RWPE1 (cell line): ENCODE results near the gene TRAT1.
"Not testable (repeated sequence)": the region's sequence is repeated elsewhere in the genome, so short reads cannot be mapped to it uniquely, and the experiment has no call there.

Source experiments
- CTCF ChIA-PET: fragments of 350-600 bp; sonication (Branson Sonifier 250); formaldehyde crosslinking; extraction: SDS; loops from one replicate; lab custom pipeline; 2021; lab: Yijun Ruan, JAX
- POLR2A ChIA-PET: fragments of 400-600 bp; formaldehyde crosslinking; extraction: SDS; loops from one replicate; lab custom pipeline; 2020; ENCODE audit warnings: antibody characterized with exemption; ENCODE audit not compliant: low non-redundant PET; lab: Yijun Ruan, JAX
- DNase-seq: peaks from one replicate; pipeline ENCODE4 v3.0.0; 2012; ENCODE audit warnings: low spot score
- H3K27ac ChIP-seq: fragments of 450-650 bp; 2 replicates; pipeline ENCODE4 v1.5.1; 2017
- TF ChIP-seq, protein P1 (sequence below): fragments of 450-650 bp; conservative IDR thresholded peaks from 2 replicates; pipeline ENCODE4 v1.5.1; 2017; ENCODE audit warnings: low read depth, mild to moderate bottlenecking

The TRAT1 gene

DNA sequence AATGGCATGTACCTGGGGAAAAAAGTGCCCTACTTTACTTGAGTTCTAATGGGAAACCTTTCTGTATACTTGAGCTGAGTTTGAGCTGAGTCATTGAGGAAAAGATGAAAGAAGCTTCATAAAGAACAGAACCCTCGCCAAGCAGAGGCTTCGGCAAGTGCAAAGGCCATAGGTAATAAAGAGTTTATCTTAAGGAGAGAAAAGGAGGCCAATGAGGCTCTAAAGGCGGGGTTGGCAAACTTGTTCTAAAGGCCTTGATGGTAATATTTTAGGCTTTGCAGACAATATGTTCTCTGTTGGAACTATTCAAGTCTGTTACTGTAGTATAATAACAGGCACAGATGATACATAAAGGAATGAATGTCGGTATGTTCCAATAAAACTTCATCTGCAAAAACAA, 17.6 kb upstream of the TRAT1 start:
- H3K27ac ChIP-seq = no peak overlapping the region
- ChIA-PET CTCF (no interaction called here), POLR2A (no interaction called here)
- no peak for DNase-seq
- TF ChIP-seq, protein P1, sequence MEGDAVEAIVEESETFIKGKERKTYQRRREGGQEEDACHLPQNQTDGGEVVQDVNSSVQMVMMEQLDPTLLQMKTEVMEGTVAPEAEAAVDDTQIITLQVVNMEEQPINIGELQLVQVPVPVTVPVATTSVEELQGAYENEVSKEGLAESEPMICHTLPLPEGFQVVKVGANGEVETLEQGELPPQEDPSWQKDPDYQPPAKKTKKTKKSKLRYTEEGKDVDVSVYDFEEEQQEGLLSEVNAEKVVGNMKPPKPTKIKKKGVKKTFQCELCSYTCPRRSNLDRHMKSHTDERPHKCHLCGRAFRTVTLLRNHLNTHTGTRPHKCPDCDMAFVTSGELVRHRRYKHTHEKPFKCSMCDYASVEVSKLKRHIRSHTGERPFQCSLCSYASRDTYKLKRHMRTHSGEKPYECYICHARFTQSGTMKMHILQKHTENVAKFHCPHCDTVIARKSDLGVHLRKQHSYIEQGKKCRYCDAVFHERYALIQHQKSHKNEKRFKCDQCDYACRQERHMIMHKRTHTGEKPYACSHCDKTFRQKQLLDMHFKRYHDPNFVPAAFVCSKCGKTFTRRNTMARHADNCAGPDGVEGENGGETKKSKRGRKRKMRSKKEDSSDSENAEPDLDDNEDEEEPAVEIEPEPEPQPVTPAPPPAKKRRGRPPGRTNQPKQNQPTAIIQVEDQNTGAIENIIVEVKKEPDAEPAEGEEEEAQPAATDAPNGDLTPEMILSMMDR = no peak

DNA sequence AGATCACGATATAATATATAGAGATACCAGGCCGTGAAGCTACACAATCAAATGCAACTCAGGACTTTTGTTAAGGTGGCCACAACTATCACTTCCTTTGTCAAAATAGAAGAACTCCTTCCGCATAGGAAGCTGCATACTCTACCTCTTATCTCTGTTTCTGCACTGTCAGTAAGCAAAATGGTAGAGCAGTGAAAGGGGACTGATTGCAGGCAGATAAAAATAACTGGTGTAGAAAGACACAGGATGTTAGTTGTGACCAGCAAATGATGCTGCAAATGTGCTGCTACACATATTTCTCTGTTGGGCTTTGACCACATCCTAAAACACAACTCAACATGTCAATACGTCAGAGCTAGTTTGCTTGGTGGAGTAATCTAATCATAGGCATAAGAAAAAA, 16.3 kb upstream of the TRAT1 start:
- H3K27ac ChIP-seq = no peak overlapping the region
- TF ChIP-seq, protein P1 = no peak
- ChIA-PET POLR2A (no interaction called here), CTCF (no interaction called here)
- DNase-seq = no peak

DNA sequence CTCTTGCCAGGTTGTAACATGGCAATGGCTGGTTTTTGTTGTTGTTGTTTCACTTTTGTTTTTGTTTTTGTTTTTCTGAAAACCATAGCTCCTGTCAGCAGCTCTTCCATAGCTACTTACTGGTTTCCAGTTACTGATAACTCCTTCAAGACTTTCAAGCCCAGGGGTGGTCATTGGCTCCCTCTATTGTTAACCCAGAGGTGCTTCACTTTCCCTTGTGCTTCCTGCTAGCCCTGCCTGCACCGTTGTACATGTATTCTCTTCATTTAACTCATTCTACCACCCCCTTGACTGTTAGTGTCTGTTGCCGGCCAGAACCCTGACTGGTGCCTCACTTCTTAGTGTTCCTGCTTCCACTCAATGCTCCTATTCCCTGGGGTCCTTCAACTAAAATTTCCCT, 4.2 kb upstream of the TRAT1 start:
- CTCF ChIA-PET = interaction anchor here (0.6 to 1.1 kb wide), 5 partner anchors 21 to 208 kb away, joined by 3 to 4 read pairs (median 3); no protein-coding TSS in a partner anchor
- no peak overlapping the region for H3K27ac ChIP-seq
- TF ChIP-seq, protein P1 = no peak
- DNase-seq = peak; percentile 29
- POLR2A ChIA-PET = no interaction called here

DNA sequence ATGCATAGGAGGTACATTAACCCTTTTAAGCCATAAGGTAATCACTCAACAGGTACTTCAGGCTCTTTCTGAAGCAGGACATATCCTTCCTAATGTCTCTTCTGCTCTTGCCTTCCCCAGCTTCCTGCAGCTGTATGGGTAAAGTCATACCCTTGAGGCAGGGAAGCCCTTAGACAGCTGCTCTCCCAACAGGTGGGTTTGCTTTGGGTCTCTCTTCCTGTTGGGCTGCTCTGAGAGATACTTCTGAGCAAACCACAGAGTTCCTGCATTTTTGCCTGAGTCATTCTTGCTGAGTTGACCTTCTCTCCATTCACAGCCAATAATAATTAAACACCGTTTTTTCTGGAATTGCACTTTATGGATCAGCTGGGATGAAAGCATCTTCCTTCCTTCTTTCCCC, 2.0 kb upstream of the TRAT1 start:
- H3K27ac ChIP-seq = no peak overlapping the region
- no peak for DNase-seq
- ChIA-PET CTCF (interaction anchor here (1.0 kb wide), 1 partner anchor 203 kb away, joined by 3 read pairs; no protein-coding TSS in a partner anchor), POLR2A (no interaction called here)
- TF ChIP-seq, protein P1 = no peak

DNA sequence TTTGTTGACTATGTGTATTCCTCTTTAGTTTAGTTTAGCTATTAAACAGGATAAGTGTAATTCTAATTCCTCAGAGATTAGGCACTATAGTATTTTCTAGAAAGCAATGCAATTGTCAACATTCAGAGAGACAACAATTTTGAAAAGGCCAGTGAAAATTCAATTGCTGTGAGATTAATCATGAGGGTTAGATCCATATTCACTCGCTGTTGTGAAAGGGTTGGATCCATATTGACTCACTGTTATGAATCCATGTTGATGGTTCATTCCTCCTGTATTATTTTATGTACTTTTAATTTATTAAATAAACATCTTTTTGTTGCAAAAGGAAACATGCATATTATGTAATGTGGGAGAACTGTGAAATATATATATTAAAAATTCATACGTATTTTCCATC, 641 bp downstream of the TRAT1 start:
- CTCF ChIA-PET = no interaction called here

DNA sequence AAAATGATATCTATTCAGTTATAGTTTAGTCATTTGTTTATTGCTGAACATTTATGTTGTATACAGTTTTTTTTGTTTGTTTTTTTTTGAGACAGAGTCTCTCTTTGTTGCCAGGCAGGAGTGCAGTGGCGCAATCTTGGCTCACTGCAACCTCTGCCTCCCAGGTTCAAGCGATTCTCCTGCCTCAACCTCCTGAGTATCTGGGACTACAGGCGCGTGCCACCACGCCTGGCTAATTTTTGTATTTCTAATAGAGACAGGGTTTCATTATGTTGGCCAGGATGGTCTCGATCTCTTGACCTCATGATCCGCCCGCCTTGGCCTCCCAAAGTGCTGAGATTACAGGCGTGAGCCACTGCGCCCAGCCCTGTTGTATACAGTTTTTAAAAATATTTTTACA, 1.2 kb downstream of the TRAT1 start:
- H3K27ac ChIP-seq, POLR2A ChIA-PET, CTCF ChIA-PET, DNase-seq: not testable (repeated sequence)

More for the DNA sequence above, 641 bp downstream of the TRAT1 start:
- no peak for DNase-seq
- POLR2A ChIA-PET = no interaction called here
- TF ChIP-seq, protein P1 = no peak
- H3K27ac ChIP-seq = no peak overlapping the region

DNA sequence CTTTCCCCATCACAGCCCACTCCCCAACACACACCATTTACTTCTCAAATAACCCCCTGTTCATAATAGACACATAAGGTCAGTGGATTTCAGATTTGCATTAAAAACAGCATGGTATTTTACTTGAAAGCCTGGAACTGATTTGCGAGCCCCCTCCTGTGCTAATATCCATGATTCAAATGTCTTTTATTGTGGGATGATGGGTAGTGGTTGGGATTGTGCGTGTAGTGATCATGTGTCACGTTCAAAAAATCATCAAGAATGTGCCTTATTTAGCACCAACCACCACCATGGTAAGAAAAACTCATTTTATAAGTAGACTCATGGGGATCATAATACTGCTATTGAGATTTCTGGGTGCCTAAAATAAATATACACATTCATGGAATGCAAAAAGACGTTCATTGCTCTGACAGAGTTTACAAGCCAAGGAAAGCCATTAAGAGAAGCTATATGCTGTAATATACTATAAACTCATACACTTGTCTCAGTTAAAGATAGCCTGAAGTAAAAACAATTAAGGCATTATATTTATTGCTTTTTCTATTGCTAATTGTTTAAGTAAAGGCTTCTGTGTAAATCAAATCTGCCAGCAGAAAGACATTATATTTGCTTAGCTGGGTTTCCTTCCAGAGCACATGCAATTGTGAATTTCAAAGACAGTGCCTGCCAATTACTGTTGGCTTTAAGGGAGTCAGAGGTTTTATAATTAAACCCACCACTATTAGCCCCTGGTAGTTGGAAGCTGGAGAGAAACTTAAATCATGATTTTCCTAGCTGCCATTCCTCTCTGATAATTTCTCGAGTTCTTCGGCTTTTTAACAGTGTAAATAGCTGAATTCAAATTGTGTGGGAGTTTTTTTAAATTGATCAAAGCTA, 4.0 kb downstream of the TRAT1 start:
- CTCF ChIA-PET = no interaction called here
- TF ChIP-seq, protein P1 = no peak
- POLR2A ChIA-PET = no interaction called here
- DNase-seq = no peak
- H3K27ac ChIP-seq = no peak overlapping the region
